H1 (cell line): Measurements from ENCODE around the gene PHOX2A. TPM values are rescaled to one million over a fixed set of nuclear protein-coding genes. Genes with fewer than 3 reads are reported as not detected.

Experiments
- BRCA1 ChIP-seq: IDR thresholded peaks from 2 replicates; pipeline ENCODE4 v1.6.1; 2012; ENCODE audit warnings: low read depth, low read length, improper control_type of control experiment
- CBX8 ChIP-seq: fragments of 300-800, 300-1000 bp; sonication (generic); IDR thresholded peaks from 2 replicates; pipeline ENCODE4 v1.7.1; 2016; ENCODE audit warnings: low read depth, low read length, borderline replicate concordance
- CHD1 ChIP-seq: IDR thresholded peaks from 2 replicates; pipeline ENCODE4 v1.6.1; 2012; ENCODE audit warnings: low read depth, low read length, improper control_type of control experiment
- CHD2 ChIP-seq: IDR thresholded peaks from 2 replicates; pipeline ENCODE4 v1.6.1; 2012; ENCODE audit warnings: low read length, improper control_type of control experiment
- CTCF ChIP-seq, 3 experiments: IDR thresholded peaks; 1 replicate in 2 of 3; 2 replicates in 1 of 3; pipeline versions ENCODE4 v1.5.1 to v1.6.1; 2011; ENCODE audit warnings: low read length in 3 of 3, mild to moderate bottlenecking in 3 of 3, inconsistent platforms in 2 of 3, low read depth in 1 of 3, moderate library complexity in 1 of 3; ENCODE audit not compliant: insufficient read depth in 1 of 3; ENCODE audit errors: control extremely low read depth in 1 of 3
- E2F6 ChIP-seq: IDR thresholded peaks from 2 replicates; pipeline ENCODE4 v1.6.1; 2012; ENCODE audit warnings: inconsistent platforms
- EGR1 ChIP-seq: IDR thresholded peaks from 2 replicates; pipeline ENCODE4 v1.6.1; 2011; ENCODE audit warnings: low read depth, low read length, borderline replicate concordance
- EZH2 ChIP-seq: fragments of 200-600 bp; sonication (generic); IDR thresholded peaks from 2 replicates; pipeline ENCODE4 v1.7.1; 2012; ENCODE audit warnings: low read depth, mild to moderate bottlenecking, moderate library complexity, low read length, inconsistent platforms; ENCODE audit not compliant: severe bottlenecking
- FOSL1 ChIP-seq: IDR thresholded peaks from 2 replicates; pipeline ENCODE4 v1.6.1; 2011; ENCODE audit warnings: mild to moderate bottlenecking, low read depth, low read length, moderate library complexity; ENCODE audit not compliant: insufficient read depth
- GABPA ChIP-seq: IDR thresholded peaks from 2 replicates; pipeline ENCODE4 v1.6.1; 2011; ENCODE audit warnings: mild to moderate bottlenecking, low read length, moderate library complexity, borderline replicate concordance; ENCODE audit not compliant: insufficient read depth
- HDAC2 ChIP-seq, 2 experiments: fragments of 300-600 bp in 1 of 2; sonication (generic) in 1 of 2; IDR thresholded peaks; 2 replicates each; pipeline ENCODE4 v1.6.1; 2011 to 2012; ENCODE audit warnings: low read depth in 2 of 2, low read length in 2 of 2, mild to moderate bottlenecking in 2 of 2, moderate library complexity in 2 of 2, borderline replicate concordance in 1 of 2, inconsistent platforms in 1 of 2
- JUN ChIP-seq: IDR thresholded peaks from 2 replicates; pipeline ENCODE4 v1.6.1; 2011; ENCODE audit warnings: low read depth, mild to moderate bottlenecking, improper control_type of control experiment, low read length
- POLR2AphosphoS5 ChIP-seq: IDR thresholded peaks from 2 replicates; pipeline ENCODE4 v1.6.1; 2011; ENCODE audit warnings: low read depth, low read length
- POU5F1 ChIP-seq: IDR thresholded peaks from 2 replicates; pipeline ENCODE4 v1.6.1; 2011; ENCODE audit warnings: low read depth, mild to moderate bottlenecking, low read length, moderate library complexity
- RBBP5 ChIP-seq: IDR thresholded peaks from 2 replicates; pipeline ENCODE4 v1.7.1; 2012; ENCODE audit warnings: low read depth, mild to moderate bottlenecking, inconsistent platforms, low read length, moderate library complexity, borderline replicate concordance
- SP1 ChIP-seq: IDR thresholded peaks from 2 replicates; pipeline ENCODE4 v1.6.1; 2011; ENCODE audit warnings: low read depth, low read length
- SRF ChIP-seq: IDR thresholded peaks from 2 replicates; pipeline ENCODE4 v1.6.1; 2011; ENCODE audit warnings: mild to moderate bottlenecking, low read depth, low read length, moderate library complexity
- TEAD4 ChIP-seq: IDR thresholded peaks from 2 replicates; pipeline ENCODE4 v1.6.1; 2012; ENCODE audit warnings: low read depth, low read length, inconsistent platforms, mixed read lengths
- YY1 ChIP-seq: IDR thresholded peaks from 2 replicates; pipeline ENCODE4 v1.6.1; 2011; ENCODE audit warnings: low read depth, mild to moderate bottlenecking, low read length
- polyA plus RNA-seq, 7 experiments: library from polyadenylated mRNA; depleted of rRNA in 3 of 7; stranded (reverse) in 5 of 7; unstranded in 2 of 7; fragments of >200 nt in 5 of 7; fragments of 200-250 nt in 2 of 7; gene quantifications; 1 replicate in 5 of 7; 2 replicates in 1 of 7; 4 replicates in 1 of 7; pipeline versions ENCODE4 v1.2.1 to v1.2.3, GENCODE V29; 2011 to 2013; ENCODE audit warnings: missing spikeins in 2 of 7, mixed read lengths in 2 of 7
- total RNA-seq: library from RNA; stranded (reverse); fragmentation: NEBNext Ultra II Directional; extraction: Animal tissue kit (Norgen Biotek cat#: 25700); gene quantifications from 2 replicates; pipeline ENCODE4 v1.2.1, GENCODE V29; 2021
- TF ChIP-seq, protein P1 (sequence below): IDR thresholded peaks from 2 replicates; pipeline ENCODE4 v1.6.1; 2012; ENCODE audit warnings: inconsistent platforms

PHOX2A gene
- total and polyA plus RNA-seq, 2 of the 8 experiments (the other 6 are each of a cell fraction or from before 2014, with no cell fraction given): 0.67 TPM; not detected in 1

- TF ChIP-seq EGR1 (peak; percentile 3; the same call in 1 of the 2 replicates), YY1 (no peak; the same call in 1 of the 2 replicates), POU5F1 (no peak), CHD2 (no peak), EZH2 (no peak), GABPA (no peak), E2F6 (peak; percentile 84), TEAD4 (no peak), FOSL1 (no peak), CBX8 (no peak), BRCA1 (no peak), SRF (no peak), POLR2AphosphoS5 (no peak; the same call in 1 of the 2 replicates), RBBP5 (no peak), CHD1 (no peak), JUN (no peak), SP1 (no peak; the same call in 1 of the 2 replicates), HDAC2 (IDR thresholded peaks at IDR 0.05; ENCODE audit: borderline replicate concordance in 1 of 2, low read depth in 2 of 2, low read length in 2 of 2) (peak in 1 of 2 experiments; percentile 68; a peak in 1 of 4 replicates), CTCF (IDR thresholded peaks at IDR 0.05; ENCODE audit: control extremely low read depth in 1 of 3, insufficient read depth in 1 of 3, low read depth in 1 of 3, low read length in 3 of 3) (no peak)
- TF ChIP-seq, protein P1, sequence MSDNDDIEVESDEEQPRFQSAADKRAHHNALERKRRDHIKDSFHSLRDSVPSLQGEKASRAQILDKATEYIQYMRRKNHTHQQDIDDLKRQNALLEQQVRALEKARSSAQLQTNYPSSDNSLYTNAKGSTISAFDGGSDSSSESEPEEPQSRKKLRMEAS: peak; percentile 40; the same call in 1 of the 2 replicates
Measured at GRCh38 chr11:72244361-72245262, 636 bp upstream of the PHOX2A start (continued).
